ENCODE results near the gene PHLPP2. TPM values are rescaled to one million over a fixed set of nuclear protein-coding genes. Genes with fewer than 3 reads are reported as not detected.

PHLPP2 gene
- total RNA-seq, 1 donor from 2014 or later, result 6.6 TPM

DNA sequence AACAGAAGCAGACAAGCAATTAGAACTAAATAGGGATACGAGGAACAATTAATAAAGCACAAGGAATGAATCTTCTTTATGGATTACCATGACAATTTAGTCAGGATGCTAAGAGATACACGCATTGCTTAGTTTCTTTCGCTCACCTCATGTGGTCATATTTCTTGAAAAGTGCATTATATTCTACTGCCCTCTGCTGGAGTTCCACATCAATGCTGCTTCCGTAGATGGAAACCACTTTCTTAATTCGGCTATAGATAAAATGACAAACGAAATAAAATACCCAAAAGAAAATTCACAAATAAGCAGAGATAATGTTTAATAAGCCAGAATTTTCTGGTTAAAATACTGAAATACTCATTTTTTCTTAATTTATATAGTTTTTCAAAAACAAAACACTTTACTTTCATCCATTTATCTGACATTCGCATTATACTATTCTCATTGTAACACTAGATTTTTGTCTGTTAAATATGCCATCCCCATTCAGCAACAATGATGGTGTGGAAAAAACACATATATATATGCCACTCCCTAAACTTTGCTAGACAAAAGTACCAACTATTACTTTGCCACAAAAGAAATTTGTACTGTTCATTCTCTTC is 22.0 kb upstream of the PHLPP2 start:
- H3K27me3 ChIP-seq (ENCODE audit: low read depth), result no peaks in the 10 kb centered on the region
- intact Hi-C loops (cut with DNase I), result no loop called here
- H3K27ac ChIP-seq, result no peak overlapping the region
- H3K4me1 ChIP-seq, result no peaks in the 10 kb centered on the region
- DNase-seq (no peak), ATAC-seq (no peak)
- H3K9me3 ChIP-seq, result no peaks in the 10 kb centered on the region
- no peak overlapping the region for H3K4me3 ChIP-seq
- peaks cover 99% of the 10 kb centered on the region for H3K36me3 ChIP-seq
- TF ChIP-seq, protein P1, sequence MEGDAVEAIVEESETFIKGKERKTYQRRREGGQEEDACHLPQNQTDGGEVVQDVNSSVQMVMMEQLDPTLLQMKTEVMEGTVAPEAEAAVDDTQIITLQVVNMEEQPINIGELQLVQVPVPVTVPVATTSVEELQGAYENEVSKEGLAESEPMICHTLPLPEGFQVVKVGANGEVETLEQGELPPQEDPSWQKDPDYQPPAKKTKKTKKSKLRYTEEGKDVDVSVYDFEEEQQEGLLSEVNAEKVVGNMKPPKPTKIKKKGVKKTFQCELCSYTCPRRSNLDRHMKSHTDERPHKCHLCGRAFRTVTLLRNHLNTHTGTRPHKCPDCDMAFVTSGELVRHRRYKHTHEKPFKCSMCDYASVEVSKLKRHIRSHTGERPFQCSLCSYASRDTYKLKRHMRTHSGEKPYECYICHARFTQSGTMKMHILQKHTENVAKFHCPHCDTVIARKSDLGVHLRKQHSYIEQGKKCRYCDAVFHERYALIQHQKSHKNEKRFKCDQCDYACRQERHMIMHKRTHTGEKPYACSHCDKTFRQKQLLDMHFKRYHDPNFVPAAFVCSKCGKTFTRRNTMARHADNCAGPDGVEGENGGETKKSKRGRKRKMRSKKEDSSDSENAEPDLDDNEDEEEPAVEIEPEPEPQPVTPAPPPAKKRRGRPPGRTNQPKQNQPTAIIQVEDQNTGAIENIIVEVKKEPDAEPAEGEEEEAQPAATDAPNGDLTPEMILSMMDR (IDR thresholded peaks at IDR 0.05), result peak; percentile 58

DNA sequence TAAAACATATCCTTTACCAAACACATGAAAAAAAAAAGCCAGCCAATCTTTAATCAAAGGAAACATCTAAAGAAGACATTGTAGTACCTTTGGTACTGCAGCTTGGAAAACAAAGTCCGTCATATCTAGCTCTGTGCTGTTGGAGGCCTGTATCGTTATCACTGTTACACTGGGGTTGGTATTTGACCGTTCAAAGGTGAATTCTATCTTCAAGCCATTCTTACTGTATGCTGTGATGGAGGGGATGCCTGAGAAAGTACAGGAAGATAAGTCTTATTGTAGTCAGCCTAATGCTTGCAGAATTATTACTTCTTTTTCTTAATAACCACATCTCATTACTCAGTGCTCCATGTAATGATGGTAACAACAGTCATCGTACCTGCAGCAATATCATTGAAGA is 14.4 kb upstream of the PHLPP2 start:
- no peak overlapping the region for H3K27ac ChIP-seq
- H3K9me3 ChIP-seq, result no peaks in the 10 kb centered on the region
- ATAC-seq (no peak), DNase-seq (no peak)
- no peaks in the 10 kb centered on the region for H3K27me3 ChIP-seq (ENCODE audit: low read depth)
- no peak overlapping the region for H3K4me3 ChIP-seq
- intact Hi-C loops (cut with DNase I), result no loop called here
- no peaks in the 10 kb centered on the region for H3K4me1 ChIP-seq
- peaks cover 100% of the 10 kb centered on the region for H3K36me3 ChIP-seq
- TF ChIP-seq, protein P1 (IDR thresholded peaks at IDR 0.05), result no peak

DNA sequence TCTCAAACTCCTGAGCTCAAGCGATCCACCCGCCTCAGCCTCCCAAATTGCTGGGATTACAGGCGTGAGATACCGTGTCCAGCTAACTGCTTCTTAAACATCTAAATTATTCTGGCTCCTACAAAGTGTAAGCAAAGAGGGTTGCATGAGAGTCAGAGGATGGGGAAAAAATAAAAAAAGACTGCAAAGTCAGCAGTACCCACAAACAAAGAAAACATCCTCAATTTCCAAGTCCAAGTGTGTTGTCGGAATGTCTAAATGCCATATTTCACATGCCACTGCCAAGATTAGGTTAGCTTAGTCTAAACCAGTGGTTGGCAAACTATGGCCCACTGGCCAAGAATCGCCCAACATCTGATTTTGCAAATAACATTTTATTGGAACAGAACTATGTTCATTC is 13.0 kb upstream of the PHLPP2 start:
- DNase-seq (no peak), ATAC-seq (no peak)
- Histone ChIP-seq H3K9me3 (no peaks in the 10 kb centered on the region), H3K27ac (no peak overlapping the region), H3K27me3 (ENCODE audit: low read depth) (no peaks in the 10 kb centered on the region), H3K36me3 (peaks cover 100% of the 10 kb centered on the region), H3K4me3 (no peak overlapping the region), H3K4me1 (no peaks in the 10 kb centered on the region)
- intact Hi-C loops (cut with DNase I), result no loop called here
- TF ChIP-seq, protein P1 (IDR thresholded peaks at IDR 0.05), result no peak

DNA sequence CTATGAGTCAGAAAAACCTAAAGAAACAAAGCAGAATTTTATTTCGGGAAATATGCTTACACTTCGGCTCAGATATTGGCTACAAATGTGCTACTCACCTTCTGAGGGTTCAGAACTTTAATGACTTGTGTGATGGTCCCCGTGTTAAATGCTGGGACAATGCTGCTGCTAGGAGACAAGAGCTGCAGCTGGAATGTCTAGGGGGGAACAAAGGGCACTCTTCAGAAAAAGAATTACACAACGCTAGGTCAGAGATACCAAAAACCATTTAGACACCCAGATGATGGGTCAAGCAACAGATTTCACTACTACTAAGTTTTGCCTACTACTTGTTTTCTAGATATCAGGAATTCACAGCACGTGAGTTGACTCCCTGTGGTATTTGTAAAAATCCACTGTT is 10.0 kb upstream of the PHLPP2 start:
- H3K36me3 ChIP-seq, result peaks cover 98% of the 10 kb centered on the region
- no peaks in the 10 kb centered on the region for H3K9me3 ChIP-seq
- no peaks in the 10 kb centered on the region for H3K27me3 ChIP-seq (ENCODE audit: low read depth)
- intact Hi-C loops (cut with DNase I), result no loop called here
- no peak for DNase-seq
- no peak for ATAC-seq
- no peaks in the 10 kb centered on the region for H3K4me1 ChIP-seq
- no peak overlapping the region for H3K4me3 ChIP-seq
- TF ChIP-seq, protein P1 (IDR thresholded peaks at IDR 0.05), result no peak
- no peak overlapping the region for H3K27ac ChIP-seq

DNA sequence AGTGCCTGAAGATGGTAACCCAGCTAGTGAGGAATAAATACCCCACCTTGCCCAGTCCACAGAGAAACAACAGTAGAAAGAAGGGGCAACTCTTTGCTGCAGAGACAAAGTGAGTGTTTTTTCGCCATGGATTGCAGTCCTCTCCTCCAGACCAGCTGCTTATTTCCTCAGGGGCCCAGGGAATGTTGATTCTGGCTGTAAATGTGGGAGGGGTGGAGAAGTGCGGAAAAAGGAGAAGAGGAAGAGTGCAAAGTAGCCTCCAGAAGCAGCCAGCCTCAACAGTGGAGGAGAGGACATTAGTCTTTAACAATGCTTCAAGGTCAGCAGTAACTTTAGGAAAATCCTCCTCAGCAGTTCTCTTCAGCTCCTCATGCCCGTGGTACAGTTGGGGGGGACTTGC is 8.1 kb upstream of the PHLPP2 start:
- TF ChIP-seq, protein P1 (IDR thresholded peaks at IDR 0.05), result no peak
- intact Hi-C loops (cut with DNase I), result no loop called here
- DNase-seq, result no peak
- peaks cover 89% of the 10 kb centered on the region for H3K36me3 ChIP-seq
- no peak overlapping the region for H3K4me3 ChIP-seq
- H3K9me3 ChIP-seq, result no peaks in the 10 kb centered on the region
- ATAC-seq, result no peak
- H3K4me1 ChIP-seq, result peaks cover 3% of the 10 kb centered on the region
- no peaks in the 10 kb centered on the region for H3K27me3 ChIP-seq (ENCODE audit: low read depth)
- H3K27ac ChIP-seq, result no peak overlapping the region
